Fibroblast of the aortic adventitia (primary cell): Measurements from ENCODE around the gene RAB31. TPM values are rescaled to one million over a fixed set of nuclear protein-coding genes. Genes with fewer than 3 reads are reported as not detected.

ENCODE experiments used
- DNase-seq: peaks from one replicate; pipeline ENCODE4 v3.0.0-alpha.2; 2010; ENCODE audit warnings: low read depth
- H3K4me3 ChIP-seq: 2 replicates; pipeline ENCODE4 v1.5.1; 2011; ENCODE audit warnings: low read depth, mild to moderate bottlenecking, control low read depth, low read length, moderate library complexity
- CTCF ChIP-seq: IDR thresholded peaks from 2 replicates; pipeline ENCODE4 v1.5.1; 2011; ENCODE audit warnings: mild to moderate bottlenecking, low read length, control low read depth, inconsistent platforms; ENCODE audit not compliant: insufficient read depth
- total RNA-seq: library from RNA; depleted of rRNA; stranded (reverse); fragments of >200 nt; gene quantifications from 2 replicates; pipeline ENCODE4 v1.2.3, GENCODE V29; 2012; ENCODE audit warnings: low replicate concordance

The RAB31 gene
- 68.4 and 90.4 TPM in 2 replicates for total RNA-seq

GRCh38 chr18:9708057-9708433 lies at the start of gene RAB31:
Gene RAB31 (plus strand): TSS chr18:9708301. CDS start chr18:9708406, 105 bp downstream.
- peak; percentile 79 for DNase-seq
- peak within 1 kb of the TSS; percentile 90 for H3K4me3 ChIP-seq
- TF ChIP-seq CTCF = peak; percentile 4

- no peak for DNase-seq
- no peak for TF ChIP-seq CTCF
- no peak overlapping the region for H3K4me3 ChIP-seq
Measured at GRCh38 chr18:9659499-9660375, 48.4 kb upstream of the RAB31 start.

- no peak overlapping the region for H3K4me3 ChIP-seq
- DNase-seq = no peak
- peak; percentile 16 for TF ChIP-seq CTCF
Measured at GRCh38 chr18:9661564-9661963, 46.5 kb upstream of the RAB31 start.

GRCh38 chr18:9663377-9663776 lies 44.7 kb upstream of the RAB31 start:
- no peak for TF ChIP-seq CTCF
- no peak for DNase-seq
- H3K4me3 ChIP-seq = no peak overlapping the region

- DNase-seq = no peak
- no peak for TF ChIP-seq CTCF
- no peak overlapping the region for H3K4me3 ChIP-seq
Measured at GRCh38 chr18:9665314-9665713, 42.8 kb upstream of the RAB31 start.

GRCh38 chr18:9666548-9666947 lies 41.6 kb upstream of the RAB31 start:
- no peak for DNase-seq
- H3K4me3 ChIP-seq = no peak overlapping the region
- no peak for TF ChIP-seq CTCF

- no peak for DNase-seq
- TF ChIP-seq CTCF = no peak
- no peak overlapping the region for H3K4me3 ChIP-seq
Measured at GRCh38 chr18:9669016-9669415, 39.1 kb upstream of the RAB31 start.
